GM23338 (cell line): ENCODE data around the gene ATP9A. TPM values are rescaled to one million over a fixed set of nuclear protein-coding genes. Genes with fewer than 3 reads are reported as not detected.

Experiments
- ATAC-seq: fragments of 200-7000 bp; cut with Tn5 transposase; 3 replicates; pipeline ENCODE4 v1.9.1; 2020
- DNase-seq: peaks from one replicate; pipeline ENCODE4 v3.0.0-alpha.2; 2015; ENCODE audit warnings: low spot score
- H2AFZ ChIP-seq: fragments of 200-600 bp; sonication (generic); 2 replicates; pipeline ENCODE4 v1.8.0; 2016; ENCODE audit warnings: antibody characterized with exemption, mild to moderate bottlenecking, moderate library complexity
- H3F3A ChIP-seq: fragments of 200-600 bp; sonication (generic); replicated peaks from 2 replicates; pipeline ENCODE4 v1.8.0; 2017; ENCODE audit warnings: antibody characterized with exemption, mixed run types, low read depth
- H3K27ac ChIP-seq: fragments of 200-600 bp; sonication (generic); 2 replicates; pipeline ENCODE4 v1.6.1; 2016; ENCODE audit warnings: low read depth
- H3K27me3 ChIP-seq: fragments of 200-600 bp; sonication (generic); 2 replicates; pipeline ENCODE4 v1.8.0; 2016; ENCODE audit warnings: mild to moderate bottlenecking, mixed run types, moderate library complexity; ENCODE audit not compliant: insufficient read depth
- H3K36me3 ChIP-seq: fragments of 200-600 bp; sonication (generic); 2 replicates; pipeline ENCODE4 v1.8.0; 2016; ENCODE audit warnings: mild to moderate bottlenecking; ENCODE audit not compliant: insufficient read depth
- H3K4me1 ChIP-seq: fragments of 200-600 bp; sonication (generic); 2 replicates; pipeline ENCODE4 v1.8.0; 2016; ENCODE audit warnings: mild to moderate bottlenecking, moderate library complexity; ENCODE audit not compliant: insufficient read depth
- H3K4me2 ChIP-seq: fragments of 200-600 bp; sonication (generic); 2 replicates; pipeline ENCODE4 v1.7.1; 2017; ENCODE audit warnings: mixed run types
- H3K4me3 ChIP-seq: fragments of 200-600 bp; sonication (generic); 2 replicates; pipeline ENCODE4 v1.6.1; 2016; ENCODE audit warnings: mixed run types
- H3K79me2 ChIP-seq: fragments of 200-600 bp; sonication (generic); replicated peaks from 2 replicates; pipeline ENCODE4 v1.8.0; 2017; ENCODE audit warnings: mild to moderate bottlenecking; ENCODE audit not compliant: insufficient read depth
- H3K9me2 ChIP-seq: fragments of 200-600 bp; sonication (generic); 2 replicates; pipeline ENCODE4 v1.8.0; 2017; ENCODE audit not compliant: insufficient read depth
- H4K20me1 ChIP-seq: fragments of 200-600 bp; sonication (generic); replicated peaks from 2 replicates; pipeline ENCODE4 v1.8.0; 2017; ENCODE audit warnings: mild to moderate bottlenecking; ENCODE audit not compliant: insufficient read depth
- H3K27ac Mint-ChIP-seq: 2 replicates; pipeline ENCODE4 v1.8.0; 2020; ENCODE audit warnings: inconsistent platforms, mild to moderate bottlenecking, moderate library complexity, mixed read lengths
- H3K27me3 Mint-ChIP-seq: 3 replicates; pipeline ENCODE4 v1.8.0; 2022; ENCODE audit warnings: low read depth, mild to moderate bottlenecking, moderate library complexity, mixed read lengths, inconsistent platforms; ENCODE audit not compliant: insufficient read depth, poor library complexity
- H3K36me3 Mint-ChIP-seq: 3 replicates; pipeline ENCODE4 v1.8.0; 2021; ENCODE audit warnings: low read depth, mild to moderate bottlenecking, inconsistent platforms, moderate library complexity, mixed read lengths
- H3K4me1 Mint-ChIP-seq: 3 replicates; pipeline ENCODE4 v1.8.0; 2020; ENCODE audit warnings: mild to moderate bottlenecking, inconsistent platforms, mixed read lengths
- H3K4me3 Mint-ChIP-seq: 3 replicates; pipeline ENCODE4 v1.8.0; 2021; ENCODE audit warnings: moderate library complexity, mild to moderate bottlenecking, inconsistent platforms, mixed read lengths
- H3K9me3 Mint-ChIP-seq: 3 replicates; pipeline ENCODE4 v1.8.0; 2020; ENCODE audit warnings: moderate library complexity, mild to moderate bottlenecking, inconsistent platforms, mixed read lengths
- CREB1 ChIP-seq: fragments of 250-450 bp; sonication (Bioruptor Pico); IDR thresholded peaks from 2 replicates; pipeline ENCODE4 v1.5.0; 2020; ENCODE audit warnings: low read depth, mild to moderate bottlenecking, moderate library complexity
- EZH2 ChIP-seq: fragments of 200-600 bp; sonication (generic); IDR thresholded peaks from one replicate; pipeline ENCODE4 v1.8.0; 2017; ENCODE audit warnings: antibody characterized with exemption, mild to moderate bottlenecking, low read depth; ENCODE audit not compliant: unreplicated experiment
- EZH2phosphoT487 ChIP-seq: fragments of 200-600 bp; sonication (generic); IDR thresholded peaks from one replicate; pipeline ENCODE4 v1.8.1; 2018; ENCODE audit warnings: antibody characterized with exemption; ENCODE audit not compliant: unreplicated experiment
- JUNB ChIP-seq: IDR thresholded peaks from one replicate; pipeline ENCODE4 v1.6.1; 2016; ENCODE audit warnings: antibody characterized with exemption; ENCODE audit not compliant: unreplicated experiment
- NANOG ChIP-seq: IDR thresholded peaks from 2 replicates; pipeline ENCODE4 v1.6.1; 2016; ENCODE audit warnings: antibody characterized with exemption, borderline replicate concordance
- POLR2AphosphoS5 ChIP-seq: IDR thresholded peaks from 2 replicates; pipeline ENCODE4 v1.6.1; 2016; ENCODE audit warnings: antibody characterized with exemption, low read depth
- STAT1 ChIP-seq: IDR thresholded peaks from one replicate; pipeline ENCODE4 v1.6.1; 2016; ENCODE audit warnings: antibody characterized with exemption; ENCODE audit not compliant: unreplicated experiment
- ZNF114 ChIP-seq: fragments of 250-450 bp; sonication (Bioruptor Pico); IDR thresholded peaks from 2 replicates; pipeline ENCODE4 v1.5.0; 2020; ENCODE audit warnings: mild to moderate bottlenecking, moderate library complexity
- ZNF331 ChIP-seq: fragments of 250-450 bp; sonication (Bioruptor Pico); IDR thresholded peaks from 2 replicates; pipeline ENCODE4 v1.5.0; 2020; ENCODE audit warnings: low read depth, mild to moderate bottlenecking, moderate library complexity
- polyA plus RNA-seq: library from polyadenylated mRNA; unstranded; fragments of >200 nt; fragmentation: Nextera tagmentation; extraction: Ambion mirVana; gene quantifications from 2 replicates; pipeline ENCODE4 v1.2.1, GENCODE V29; 2016
- total RNA-seq: library from RNA; depleted of rRNA; stranded (reverse); fragments of >200 nt; shearing (Covaris generic); gene quantifications from 2 replicates; pipeline ENCODE4 v1.2.3, GENCODE V29; 2014
- TF ChIP-seq, protein P1 (sequence below): IDR thresholded peaks from 2 replicates; pipeline ENCODE4 v1.6.1; 2016; ENCODE audit warnings: antibody characterized with exemption
- TF ChIP-seq, protein P2 (sequence below): IDR thresholded peaks from one replicate; pipeline ENCODE4 v1.6.1; 2018; ENCODE audit warnings: antibody characterized with exemption; ENCODE audit not compliant: unreplicated experiment
- TF ChIP-seq, protein P3 (sequence below): fragments of 250-450 bp; sonication (Bioruptor Pico); IDR thresholded peaks from 2 replicates; pipeline ENCODE4 v1.5.0; 2020; ENCODE audit warnings: mild to moderate bottlenecking, moderate library complexity
- TF ChIP-seq, protein P4 (sequence below), 2 experiments: fragments of 200-600 bp in 1 of 2; sonication (generic) in 1 of 2; conservative IDR thresholded peaks; 2 replicates each; pipeline versions ENCODE4 v1.5.1 to v1.6.1; 2016 to 2017; ENCODE audit warnings: antibody characterized with exemption in 2 of 2, low read depth in 2 of 2, mild to moderate bottlenecking in 2 of 2, moderate library complexity in 1 of 2

The ATP9A gene
- total and polyA plus RNA-seq, 2 experiments from 2014 or later: 0.94 to 5.9 TPM

DNA sequence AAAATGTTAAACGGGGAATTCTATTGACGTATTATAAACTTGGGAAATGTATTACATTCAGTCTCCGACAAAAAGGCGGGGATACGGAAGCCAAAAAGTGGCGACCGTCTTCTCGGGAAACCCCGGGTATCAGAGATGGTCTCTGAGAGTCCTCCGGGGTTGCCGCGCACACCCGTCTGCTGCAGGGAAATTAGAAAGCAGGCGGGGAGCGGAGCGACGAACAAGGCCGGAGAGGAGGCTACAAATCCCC is 32.6 kb upstream of the ATP9A start:
- H3K4me1 ChIP-seq: peaks cover 23% of the 10 kb centered on the region
- no peaks in the 10 kb centered on the region for H3K27me3 ChIP-seq
- H4K20me1 ChIP-seq: peaks cover 10% of the 10 kb centered on the region
- H3K4me3 ChIP-seq: peak overlapping the region; percentile 76
- H3K36me3 Mint-ChIP-seq: peaks cover 27% of the 10 kb centered on the region
- peak overlapping the region; percentile 80 for H3K4me2 ChIP-seq
- H3K4me3 Mint-ChIP-seq: peak overlapping the region; percentile 97
- H3K36me3 ChIP-seq: no peaks in the 10 kb centered on the region
- no peaks in the 10 kb centered on the region for H3K9me3 Mint-ChIP-seq
- peaks cover 60% of the 10 kb centered on the region for H3K79me2 ChIP-seq
- TF ChIP-seq EZH2phosphoT487: no peak
- TF ChIP-seq, protein P1, sequence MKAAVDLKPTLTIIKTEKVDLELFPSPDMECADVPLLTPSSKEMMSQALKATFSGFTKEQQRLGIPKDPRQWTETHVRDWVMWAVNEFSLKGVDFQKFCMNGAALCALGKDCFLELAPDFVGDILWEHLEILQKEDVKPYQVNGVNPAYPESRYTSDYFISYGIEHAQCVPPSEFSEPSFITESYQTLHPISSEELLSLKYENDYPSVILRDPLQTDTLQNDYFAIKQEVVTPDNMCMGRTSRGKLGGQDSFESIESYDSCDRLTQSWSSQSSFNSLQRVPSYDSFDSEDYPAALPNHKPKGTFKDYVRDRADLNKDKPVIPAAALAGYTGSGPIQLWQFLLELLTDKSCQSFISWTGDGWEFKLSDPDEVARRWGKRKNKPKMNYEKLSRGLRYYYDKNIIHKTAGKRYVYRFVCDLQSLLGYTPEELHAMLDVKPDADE: no peak
- no peak for TF ChIP-seq POLR2AphosphoS5
- TF ChIP-seq, protein P2, sequence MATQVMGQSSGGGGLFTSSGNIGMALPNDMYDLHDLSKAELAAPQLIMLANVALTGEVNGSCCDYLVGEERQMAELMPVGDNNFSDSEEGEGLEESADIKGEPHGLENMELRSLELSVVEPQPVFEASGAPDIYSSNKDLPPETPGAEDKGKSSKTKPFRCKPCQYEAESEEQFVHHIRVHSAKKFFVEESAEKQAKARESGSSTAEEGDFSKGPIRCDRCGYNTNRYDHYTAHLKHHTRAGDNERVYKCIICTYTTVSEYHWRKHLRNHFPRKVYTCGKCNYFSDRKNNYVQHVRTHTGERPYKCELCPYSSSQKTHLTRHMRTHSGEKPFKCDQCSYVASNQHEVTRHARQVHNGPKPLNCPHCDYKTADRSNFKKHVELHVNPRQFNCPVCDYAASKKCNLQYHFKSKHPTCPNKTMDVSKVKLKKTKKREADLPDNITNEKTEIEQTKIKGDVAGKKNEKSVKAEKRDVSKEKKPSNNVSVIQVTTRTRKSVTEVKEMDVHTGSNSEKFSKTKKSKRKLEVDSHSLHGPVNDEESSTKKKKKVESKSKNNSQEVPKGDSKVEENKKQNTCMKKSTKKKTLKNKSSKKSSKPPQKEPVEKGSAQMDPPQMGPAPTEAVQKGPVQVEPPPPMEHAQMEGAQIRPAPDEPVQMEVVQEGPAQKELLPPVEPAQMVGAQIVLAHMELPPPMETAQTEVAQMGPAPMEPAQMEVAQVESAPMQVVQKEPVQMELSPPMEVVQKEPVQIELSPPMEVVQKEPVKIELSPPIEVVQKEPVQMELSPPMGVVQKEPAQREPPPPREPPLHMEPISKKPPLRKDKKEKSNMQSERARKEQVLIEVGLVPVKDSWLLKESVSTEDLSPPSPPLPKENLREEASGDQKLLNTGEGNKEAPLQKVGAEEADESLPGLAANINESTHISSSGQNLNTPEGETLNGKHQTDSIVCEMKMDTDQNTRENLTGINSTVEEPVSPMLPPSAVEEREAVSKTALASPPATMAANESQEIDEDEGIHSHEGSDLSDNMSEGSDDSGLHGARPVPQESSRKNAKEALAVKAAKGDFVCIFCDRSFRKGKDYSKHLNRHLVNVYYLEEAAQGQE: no peak
- no peak for TF ChIP-seq STAT1
- TF ChIP-seq CREB1: no peak
- TF ChIP-seq NANOG: no peak
- TF ChIP-seq, protein P3, sequence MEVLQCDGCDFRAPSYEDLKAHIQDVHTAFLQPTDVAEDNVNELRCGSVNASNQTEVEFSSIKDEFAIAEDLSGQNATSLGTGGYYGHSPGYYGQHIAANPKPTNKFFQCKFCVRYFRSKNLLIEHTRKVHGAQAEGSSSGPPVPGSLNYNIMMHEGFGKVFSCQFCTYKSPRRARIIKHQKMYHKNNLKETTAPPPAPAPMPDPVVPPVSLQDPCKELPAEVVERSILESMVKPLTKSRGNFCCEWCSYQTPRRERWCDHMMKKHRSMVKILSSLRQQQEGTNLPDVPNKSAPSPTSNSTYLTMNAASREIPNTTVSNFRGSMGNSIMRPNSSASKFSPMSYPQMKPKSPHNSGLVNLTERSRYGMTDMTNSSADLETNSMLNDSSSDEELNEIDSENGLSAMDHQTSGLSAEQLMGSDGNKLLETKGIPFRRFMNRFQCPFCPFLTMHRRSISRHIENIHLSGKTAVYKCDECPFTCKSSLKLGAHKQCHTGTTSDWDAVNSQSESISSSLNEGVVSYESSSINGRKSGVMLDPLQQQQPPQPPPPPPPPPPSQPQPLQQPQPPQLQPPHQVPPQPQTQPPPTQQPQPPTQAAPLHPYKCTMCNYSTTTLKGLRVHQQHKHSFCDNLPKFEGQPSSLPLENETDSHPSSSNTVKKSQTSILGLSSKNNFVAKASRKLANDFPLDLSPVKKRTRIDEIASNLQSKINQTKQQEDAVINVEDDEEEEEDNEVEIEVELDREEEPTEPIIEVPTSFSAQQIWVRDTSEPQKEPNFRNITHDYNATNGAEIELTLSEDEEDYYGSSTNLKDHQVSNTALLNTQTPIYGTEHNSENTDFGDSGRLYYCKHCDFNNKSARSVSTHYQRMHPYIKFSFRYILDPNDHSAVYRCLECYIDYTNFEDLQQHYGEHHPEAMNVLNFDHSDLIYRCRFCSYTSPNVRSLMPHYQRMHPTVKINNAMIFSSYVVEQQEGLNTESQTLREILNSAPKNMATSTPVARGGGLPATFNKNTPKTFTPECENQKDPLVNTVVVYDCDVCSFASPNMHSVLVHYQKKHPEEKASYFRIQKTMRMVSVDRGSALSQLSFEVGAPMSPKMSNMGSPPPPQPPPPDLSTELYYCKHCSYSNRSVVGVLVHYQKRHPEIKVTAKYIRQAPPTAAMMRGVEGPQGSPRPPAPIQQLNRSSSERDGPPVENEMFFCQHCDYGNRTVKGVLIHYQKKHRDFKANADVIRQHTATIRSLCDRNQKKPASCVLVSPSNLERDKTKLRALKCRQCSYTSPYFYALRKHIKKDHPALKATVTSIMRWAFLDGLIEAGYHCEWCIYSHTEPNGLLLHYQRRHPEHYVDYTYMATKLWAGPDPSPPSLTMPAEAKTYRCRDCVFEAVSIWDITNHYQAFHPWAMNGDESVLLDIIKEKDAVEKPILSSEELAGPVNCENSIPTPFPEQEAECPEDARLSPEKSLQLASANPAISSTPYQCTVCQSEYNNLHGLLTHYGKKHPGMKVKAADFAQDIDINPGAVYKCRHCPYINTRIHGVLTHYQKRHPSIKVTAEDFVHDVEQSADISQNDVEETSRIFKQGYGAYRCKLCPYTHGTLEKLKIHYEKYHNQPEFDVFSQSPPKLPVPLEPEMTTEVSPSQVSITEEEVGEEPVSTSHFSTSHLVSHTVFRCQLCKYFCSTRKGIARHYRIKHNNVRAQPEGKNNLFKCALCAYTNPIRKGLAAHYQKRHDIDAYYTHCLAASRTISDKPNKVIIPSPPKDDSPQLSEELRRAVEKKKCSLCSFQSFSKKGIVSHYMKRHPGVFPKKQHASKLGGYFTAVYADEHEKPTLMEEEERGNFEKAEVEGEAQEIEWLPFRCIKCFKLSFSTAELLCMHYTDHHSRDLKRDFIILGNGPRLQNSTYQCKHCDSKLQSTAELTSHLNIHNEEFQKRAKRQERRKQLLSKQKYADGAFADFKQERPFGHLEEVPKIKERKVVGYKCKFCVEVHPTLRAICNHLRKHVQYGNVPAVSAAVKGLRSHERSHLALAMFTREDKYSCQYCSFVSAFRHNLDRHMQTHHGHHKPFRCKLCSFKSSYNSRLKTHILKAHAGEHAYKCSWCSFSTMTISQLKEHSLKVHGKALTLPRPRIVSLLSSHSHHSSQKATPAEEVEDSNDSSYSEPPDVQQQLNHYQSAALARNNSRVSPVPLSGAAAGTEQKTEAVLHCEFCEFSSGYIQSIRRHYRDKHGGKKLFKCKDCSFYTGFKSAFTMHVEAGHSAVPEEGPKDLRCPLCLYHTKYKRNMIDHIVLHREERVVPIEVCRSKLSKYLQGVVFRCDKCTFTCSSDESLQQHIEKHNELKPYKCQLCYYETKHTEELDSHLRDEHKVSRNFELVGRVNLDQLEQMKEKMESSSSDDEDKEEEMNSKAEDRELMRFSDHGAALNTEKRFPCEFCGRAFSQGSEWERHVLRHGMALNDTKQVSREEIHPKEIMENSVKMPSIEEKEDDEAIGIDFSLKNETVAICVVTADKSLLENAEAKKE (CRISPR knock-in tag): no peak
- TF ChIP-seq ZNF114: no peak
- no peak for TF ChIP-seq ZNF331 (CRISPR knock-in tag)
- TF ChIP-seq JUNB: no peak
- no peak for TF ChIP-seq EZH2
- TF ChIP-seq, protein P4, sequence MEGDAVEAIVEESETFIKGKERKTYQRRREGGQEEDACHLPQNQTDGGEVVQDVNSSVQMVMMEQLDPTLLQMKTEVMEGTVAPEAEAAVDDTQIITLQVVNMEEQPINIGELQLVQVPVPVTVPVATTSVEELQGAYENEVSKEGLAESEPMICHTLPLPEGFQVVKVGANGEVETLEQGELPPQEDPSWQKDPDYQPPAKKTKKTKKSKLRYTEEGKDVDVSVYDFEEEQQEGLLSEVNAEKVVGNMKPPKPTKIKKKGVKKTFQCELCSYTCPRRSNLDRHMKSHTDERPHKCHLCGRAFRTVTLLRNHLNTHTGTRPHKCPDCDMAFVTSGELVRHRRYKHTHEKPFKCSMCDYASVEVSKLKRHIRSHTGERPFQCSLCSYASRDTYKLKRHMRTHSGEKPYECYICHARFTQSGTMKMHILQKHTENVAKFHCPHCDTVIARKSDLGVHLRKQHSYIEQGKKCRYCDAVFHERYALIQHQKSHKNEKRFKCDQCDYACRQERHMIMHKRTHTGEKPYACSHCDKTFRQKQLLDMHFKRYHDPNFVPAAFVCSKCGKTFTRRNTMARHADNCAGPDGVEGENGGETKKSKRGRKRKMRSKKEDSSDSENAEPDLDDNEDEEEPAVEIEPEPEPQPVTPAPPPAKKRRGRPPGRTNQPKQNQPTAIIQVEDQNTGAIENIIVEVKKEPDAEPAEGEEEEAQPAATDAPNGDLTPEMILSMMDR (conservative IDR thresholded peaks at IDR 0.05; ENCODE audit: low read depth in 2 of 2): no peak
- peak overlapping the region; percentile 97 for H3K27ac ChIP-seq
- H3F3A ChIP-seq: no peaks in the 10 kb centered on the region
- peak overlapping the region; percentile 99 for H3K27ac Mint-ChIP-seq
- no peak overlapping the region for H2AFZ ChIP-seq
- DNase-seq (peak; percentile 51), ATAC-seq (no peak)
- no peaks in the 10 kb centered on the region for H3K9me2 ChIP-seq
- peaks cover 25% of the 10 kb centered on the region for H3K27me3 Mint-ChIP-seq
- H3K4me1 Mint-ChIP-seq: peaks cover 43% of the 10 kb centered on the region
